ENCODE results near the gene ZFPM1.
A peak's percentile ranks its signal among the peaks of the same experiment; 100 is the strongest.

DNA sequence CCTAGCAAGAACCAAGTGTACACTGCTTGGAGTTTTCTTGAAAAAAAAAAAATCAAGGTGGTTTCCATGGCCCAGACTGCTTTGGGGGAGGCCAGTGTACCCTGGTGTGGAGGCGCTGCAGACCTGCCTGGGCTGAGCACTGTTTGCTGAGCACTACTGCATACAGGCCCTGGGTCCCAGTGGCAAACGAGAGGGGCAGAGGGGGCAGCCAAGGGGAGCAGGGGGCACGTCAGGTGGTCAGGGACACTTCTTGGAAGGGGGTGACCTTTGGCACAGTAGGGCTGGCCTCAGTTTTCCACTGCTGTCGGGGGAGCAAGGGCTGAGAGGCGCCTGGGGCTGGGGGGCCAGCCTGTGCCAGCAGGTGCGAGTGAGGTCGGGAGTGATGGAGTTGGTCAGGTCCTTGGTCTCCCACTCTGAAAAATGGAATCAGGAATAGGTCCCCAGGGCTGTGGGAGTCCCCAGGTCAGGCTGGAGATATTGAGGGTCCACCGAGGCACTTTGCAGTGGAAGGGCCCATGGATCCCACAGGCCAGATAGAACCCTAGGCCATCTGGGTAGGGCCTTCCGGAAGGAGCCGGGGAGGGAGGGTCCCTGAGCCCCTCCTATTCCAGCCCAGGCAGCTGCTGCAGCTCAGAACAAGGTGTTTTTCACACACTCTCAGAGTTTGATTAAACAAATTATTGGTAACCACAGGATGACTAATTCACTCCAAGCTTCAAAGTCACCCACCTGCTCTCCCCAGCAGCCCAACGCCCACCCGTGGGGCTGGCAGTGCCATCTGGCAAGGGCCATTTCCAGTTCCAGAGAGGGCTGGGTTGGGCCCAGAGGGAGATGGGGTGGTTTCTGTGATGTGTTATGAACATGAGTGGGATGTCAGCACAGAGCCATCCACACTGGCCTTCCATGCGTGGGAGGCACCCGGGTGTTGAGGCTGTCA is 3.5 kb downstream of the ZFPM1 start:
- TF ChIP-seq, protein P1, sequence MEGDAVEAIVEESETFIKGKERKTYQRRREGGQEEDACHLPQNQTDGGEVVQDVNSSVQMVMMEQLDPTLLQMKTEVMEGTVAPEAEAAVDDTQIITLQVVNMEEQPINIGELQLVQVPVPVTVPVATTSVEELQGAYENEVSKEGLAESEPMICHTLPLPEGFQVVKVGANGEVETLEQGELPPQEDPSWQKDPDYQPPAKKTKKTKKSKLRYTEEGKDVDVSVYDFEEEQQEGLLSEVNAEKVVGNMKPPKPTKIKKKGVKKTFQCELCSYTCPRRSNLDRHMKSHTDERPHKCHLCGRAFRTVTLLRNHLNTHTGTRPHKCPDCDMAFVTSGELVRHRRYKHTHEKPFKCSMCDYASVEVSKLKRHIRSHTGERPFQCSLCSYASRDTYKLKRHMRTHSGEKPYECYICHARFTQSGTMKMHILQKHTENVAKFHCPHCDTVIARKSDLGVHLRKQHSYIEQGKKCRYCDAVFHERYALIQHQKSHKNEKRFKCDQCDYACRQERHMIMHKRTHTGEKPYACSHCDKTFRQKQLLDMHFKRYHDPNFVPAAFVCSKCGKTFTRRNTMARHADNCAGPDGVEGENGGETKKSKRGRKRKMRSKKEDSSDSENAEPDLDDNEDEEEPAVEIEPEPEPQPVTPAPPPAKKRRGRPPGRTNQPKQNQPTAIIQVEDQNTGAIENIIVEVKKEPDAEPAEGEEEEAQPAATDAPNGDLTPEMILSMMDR (IDR thresholded peaks at IDR 0.05; ENCODE audit: low read depth, low read length, missing input control), result no peak
- TF ChIP-seq JUND (IDR thresholded peaks at IDR 0.05) (no peak), GABPA (IDR thresholded peaks at IDR 0.05 in 1 of 2, conservative IDR thresholded peaks at IDR 0.05 in 1 of 2) (no peak), SP1 (IDR thresholded peaks at IDR 0.05) (peak; percentile 3), TAF1 (conservative IDR thresholded peaks at IDR 0.05) (no peak), RAD21 (IDR thresholded peaks at IDR 0.05) (no peak), YY1 (IDR thresholded peaks at IDR 0.05) (no peak)
- TF ChIP-seq, protein P2, sequence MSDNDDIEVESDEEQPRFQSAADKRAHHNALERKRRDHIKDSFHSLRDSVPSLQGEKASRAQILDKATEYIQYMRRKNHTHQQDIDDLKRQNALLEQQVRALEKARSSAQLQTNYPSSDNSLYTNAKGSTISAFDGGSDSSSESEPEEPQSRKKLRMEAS (IDR thresholded peaks at IDR 0.05), result no peak

Data from liver (tissue), 3 donors.